Left renal pelvis (tissue), 4 donors: ENCODE data around the gene SELENOO. TPM values are rescaled to one million over a fixed set of nuclear protein-coding genes. Genes with fewer than 3 reads are reported as not detected.
"Not testable (repeated sequence)": the region's sequence is repeated elsewhere in the genome, so short reads cannot be mapped to it uniquely, and the experiment has no call there.

Experiments used
- DNase-seq, 4 donors: peaks; one replicate each; pipeline ENCODE4 v3.0.0-alpha.2; 2013; ENCODE audit warnings: low read depth in 4 of 4, low spot score in 3 of 4
- polyA plus RNA-seq, 4 donors: library from polyadenylated mRNA; unstranded; fragments of 120-200 nt; gene quantifications; one replicate each; pipeline ENCODE4 v1.2.1, GENCODE V29; 2013; ENCODE audit not compliant: insufficient read length in 4 of 4

The SELENOO gene
- polyA plus RNA-seq, 4 donors = 12.5 to 33.0 (median 16.3) TPM

DNA sequence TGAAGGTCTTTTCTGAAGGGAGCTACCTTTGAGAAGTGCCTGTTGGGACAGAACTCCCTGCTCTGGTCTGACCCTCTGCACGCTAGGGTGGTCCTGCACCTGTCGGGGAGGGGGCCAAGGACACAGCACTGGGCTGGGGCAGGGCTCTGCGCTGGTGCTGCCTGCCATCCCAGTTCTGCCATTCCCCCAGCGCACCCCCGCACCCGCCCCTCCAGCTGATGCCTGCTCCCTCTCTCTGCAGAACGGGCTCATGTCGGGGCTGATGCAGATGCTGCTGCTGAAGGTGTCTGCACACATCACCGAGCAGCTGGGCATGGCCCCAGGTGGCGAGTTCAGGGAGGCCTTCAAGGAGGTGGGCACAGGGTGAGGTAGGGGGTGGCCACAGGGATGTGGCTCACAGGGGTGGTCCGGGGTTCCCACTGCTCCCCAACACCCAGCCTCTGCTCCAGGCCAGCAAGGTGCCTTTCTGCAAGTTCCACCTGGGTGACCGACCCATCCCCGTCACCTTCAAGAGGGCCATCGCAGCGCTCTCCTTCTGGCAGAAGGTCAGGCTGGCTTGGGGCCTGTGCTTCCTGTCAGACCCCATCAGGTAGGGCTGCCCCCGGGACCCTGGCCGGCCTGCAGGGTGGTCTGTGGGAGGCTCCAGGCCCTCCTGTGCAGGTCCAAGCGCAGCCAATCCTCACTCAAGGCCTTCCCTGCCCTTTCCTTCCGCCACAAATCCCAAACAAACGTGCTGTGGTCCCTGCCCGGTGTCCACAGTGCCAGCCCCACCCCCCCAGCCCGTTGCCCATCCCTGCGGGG is 3.6 kb upstream of the SELENOO start:
- DNase-seq = no peak

DNA sequence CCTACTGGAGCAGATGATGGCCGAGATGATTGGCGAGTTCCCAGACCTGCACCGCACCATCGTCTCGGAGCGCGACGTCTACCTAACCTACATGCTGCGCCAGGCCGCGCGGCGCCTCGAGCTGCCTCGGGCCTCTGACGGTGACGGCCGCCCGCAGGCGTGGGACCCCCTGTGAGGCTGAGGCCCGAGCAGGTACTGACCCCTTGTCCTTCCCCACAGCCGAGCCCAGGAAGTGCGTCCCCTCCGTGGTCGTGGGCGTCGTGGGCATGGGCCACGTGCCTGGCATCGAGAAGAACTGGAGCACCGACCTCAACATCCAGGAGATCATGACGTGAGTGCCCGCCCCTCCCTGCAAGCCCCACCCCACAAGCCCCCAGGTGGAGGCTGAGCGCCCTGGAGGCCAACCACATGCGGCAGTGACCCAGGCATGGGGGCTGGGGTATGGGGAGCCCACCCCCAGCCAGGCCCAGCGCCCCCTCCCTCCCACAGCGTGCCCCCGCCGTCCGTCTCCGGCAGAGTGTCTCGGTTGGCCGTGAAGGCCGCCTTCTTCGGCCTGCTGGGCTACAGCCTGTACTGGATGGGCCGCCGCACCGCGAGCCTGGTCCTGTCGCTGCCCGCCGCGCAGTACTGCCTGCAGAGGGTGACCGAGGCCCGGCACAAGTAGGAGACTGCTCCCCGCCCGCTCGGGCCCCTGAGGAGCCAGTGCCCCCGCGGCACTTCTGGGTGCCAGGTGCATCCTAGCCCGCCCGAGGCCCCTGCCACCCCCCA is 2.8 kb upstream of the SELENOO start:
- DNase-seq = no peak

DNA sequence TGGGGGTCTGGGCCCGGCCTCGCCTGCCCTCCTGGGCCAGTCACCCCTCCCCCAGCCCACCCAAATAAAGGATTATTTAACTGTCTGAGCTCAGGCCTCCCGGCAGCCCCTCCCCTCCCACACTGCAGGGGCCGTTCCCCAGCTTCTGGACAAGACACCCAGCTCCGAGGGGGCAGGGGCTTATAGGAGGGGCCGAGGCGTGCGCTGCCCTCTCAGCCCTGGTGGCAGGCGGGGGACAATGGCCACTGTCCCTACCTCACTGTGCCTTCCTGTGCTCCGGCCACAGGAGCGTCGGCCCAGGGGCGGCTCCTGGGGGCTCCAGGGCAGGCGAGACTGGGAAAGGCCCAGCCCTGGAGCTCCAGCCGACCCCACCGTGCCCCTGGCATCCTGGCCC is 2.2 kb upstream of the SELENOO start:
- no peak for DNase-seq

- no peak for DNase-seq
Measured at GRCh38 chr22:50199251-50199721, 1.5 kb upstream of the SELENOO start.

DNA sequence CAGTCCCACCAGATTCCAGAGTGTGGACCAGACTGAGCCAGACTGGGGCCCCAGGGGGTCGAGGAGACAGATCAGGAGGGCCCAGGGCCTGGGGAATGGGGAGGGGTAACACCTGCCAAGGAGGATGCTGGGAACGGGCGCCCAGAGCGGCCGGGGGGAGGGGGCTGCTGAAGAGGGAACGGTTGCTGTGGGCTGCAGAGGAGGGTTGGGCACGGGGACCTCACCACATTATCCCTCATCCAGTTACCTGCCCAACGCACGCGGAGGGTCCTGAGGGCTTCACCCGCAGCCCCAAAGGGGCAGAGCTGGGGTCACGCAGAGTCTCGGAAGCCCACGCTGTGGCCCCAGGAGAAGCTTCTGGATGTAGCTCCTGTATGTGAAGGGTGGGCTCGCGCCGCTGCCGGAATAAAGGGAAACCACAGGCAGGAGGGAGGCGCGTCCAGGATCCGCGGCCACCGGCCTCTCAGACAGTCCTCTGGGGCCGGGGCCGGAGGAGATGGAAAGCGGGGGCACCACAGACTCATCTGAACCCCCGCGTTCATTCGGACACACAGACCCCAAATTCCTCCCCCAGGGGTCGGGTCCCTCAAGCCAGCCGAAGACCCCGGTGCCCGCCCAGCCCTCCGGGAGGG is 866 bp upstream of the SELENOO start:
- DNase-seq = no peak

DNA sequence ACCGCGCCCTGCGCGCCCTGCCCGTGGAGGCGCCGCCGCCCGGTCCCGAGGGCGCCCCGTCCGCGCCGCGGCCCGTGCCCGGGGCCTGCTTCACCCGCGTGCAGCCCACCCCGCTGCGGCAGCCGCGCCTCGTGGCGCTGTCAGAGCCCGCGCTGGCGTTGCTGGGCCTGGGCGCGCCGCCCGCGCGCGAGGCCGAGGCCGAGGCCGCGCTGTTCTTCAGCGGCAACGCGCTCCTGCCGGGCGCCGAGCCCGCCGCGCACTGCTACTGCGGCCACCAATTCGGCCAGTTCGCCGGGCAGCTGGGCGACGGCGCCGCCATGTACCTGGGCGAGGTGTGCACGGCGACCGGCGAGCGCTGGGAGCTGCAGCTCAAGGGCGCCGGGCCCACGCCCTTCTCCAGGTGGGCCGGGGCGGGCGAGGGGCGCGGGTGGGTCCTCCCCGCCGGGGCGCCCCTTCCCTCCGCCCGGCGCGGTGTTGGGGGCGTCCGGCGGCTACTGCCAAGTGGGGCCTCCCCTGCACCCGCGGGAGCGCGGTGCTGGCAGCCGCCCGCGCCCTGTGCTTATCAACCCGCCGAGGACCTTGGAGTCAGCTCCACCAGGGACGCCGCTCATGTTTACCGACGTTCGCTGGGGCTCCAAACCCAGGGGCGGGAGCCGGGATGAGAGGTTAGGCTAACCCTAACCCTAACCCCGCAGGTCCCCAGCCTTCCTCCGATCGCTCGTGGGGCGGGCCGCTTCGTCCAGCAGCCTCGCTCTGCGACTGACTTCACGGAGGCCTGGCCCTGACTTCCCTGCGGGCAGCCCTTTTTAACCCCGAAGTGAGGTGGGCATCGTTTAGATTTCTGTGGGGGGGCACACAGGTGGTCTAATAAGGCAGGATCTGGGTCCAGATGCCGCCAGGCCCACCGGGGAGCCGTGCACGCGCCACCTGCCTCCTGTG is 649 bp downstream of the SELENOO start:
- DNase-seq = no peak

DNA sequence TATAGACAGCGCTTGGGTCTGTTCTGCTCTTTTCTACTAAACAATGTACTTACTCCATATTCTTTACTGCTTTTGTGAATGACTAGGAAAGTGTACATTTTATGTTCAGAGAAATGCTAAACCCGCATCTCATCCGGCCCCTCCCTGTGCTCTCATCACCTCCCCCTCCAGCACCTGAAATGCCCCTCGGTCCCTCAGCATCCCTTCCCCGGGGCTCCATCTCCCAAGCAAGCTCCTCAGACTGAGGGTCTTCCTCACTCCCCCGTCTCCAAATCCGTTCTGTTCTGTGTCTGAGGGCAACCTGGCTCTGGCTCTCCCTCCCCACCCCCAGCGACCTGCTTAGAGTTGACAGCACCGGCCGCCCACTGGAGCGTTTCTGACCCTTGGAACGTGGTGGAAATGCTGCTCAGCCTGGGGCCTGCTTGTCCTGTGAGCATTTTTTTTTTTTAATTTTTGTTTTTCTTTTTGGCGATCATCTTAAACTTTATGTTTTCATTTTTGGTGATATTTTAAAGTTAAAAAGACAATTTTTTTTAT is 1.4 kb downstream of the SELENOO start:
- DNase-seq = no peak

DNA sequence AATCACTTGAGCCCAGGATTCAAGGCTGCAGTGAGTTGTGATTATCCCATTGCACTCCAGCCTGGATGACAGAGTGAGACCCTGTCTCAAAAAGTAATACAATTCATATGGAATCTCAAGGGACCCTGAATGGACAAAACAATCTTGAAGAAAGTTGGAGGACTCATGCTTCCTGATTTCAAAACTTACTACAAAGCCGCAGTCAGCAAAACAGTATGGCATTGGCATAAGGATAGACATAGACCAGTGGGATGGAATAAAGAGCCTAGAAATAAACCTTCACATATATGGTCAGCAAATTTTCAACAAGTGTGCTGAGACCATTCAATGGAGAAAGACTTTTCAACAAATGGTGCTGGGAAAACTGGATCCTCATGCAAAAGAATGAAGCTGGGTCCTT is 2.5 kb downstream of the SELENOO start:
- DNase-seq = no peak

DNA sequence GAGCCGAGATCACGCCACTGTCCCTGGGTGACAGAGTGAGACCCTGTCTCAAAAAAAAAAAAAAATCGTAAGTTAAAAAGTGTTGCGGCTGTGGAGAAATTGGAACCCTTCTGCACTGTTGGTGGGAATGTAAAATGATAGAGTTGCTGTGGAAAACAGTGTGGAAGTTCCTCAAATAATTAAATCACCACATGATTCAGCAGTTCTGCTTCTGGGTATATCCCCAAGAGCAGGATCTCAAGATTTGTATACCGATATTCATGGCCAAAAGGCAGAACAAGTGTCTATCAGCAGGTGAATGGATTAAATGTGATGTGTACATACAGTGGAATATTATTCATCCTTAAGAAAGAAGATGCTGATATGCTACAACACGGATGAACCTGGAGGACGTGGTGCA is 3.8 kb downstream of the SELENOO start:
- DNase-seq = no peak

GRCh38 chr22:50204998-50205397 is 4.2 kb downstream of the SELENOO start:
- not testable (repeated sequence) for DNase-seq

GRCh38 chr22:50205781-50206569 is 5.2 kb downstream of the SELENOO start:
- DNase-seq = no peak

DNA sequence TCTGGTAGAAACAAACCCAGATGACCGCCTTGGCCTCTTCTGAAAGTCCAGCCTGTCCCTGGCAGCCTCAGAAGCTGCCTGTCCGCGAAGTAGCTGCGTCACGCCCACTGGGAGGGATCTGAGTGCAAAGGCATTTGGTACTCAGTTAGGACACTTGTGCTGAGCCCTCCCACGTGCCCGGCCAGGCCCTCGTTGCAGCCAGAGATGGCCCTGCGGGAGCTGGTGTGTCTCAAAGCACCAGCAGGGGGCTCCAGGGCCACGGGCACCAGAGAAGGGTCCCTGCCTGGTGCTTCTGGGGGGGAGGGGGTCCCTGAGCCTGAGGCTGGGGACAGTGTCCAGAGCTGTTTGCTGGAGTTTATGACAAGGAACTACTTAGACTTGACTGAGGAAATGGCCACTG is 5.8 kb downstream of the SELENOO start:
- no peak for DNase-seq

DNA sequence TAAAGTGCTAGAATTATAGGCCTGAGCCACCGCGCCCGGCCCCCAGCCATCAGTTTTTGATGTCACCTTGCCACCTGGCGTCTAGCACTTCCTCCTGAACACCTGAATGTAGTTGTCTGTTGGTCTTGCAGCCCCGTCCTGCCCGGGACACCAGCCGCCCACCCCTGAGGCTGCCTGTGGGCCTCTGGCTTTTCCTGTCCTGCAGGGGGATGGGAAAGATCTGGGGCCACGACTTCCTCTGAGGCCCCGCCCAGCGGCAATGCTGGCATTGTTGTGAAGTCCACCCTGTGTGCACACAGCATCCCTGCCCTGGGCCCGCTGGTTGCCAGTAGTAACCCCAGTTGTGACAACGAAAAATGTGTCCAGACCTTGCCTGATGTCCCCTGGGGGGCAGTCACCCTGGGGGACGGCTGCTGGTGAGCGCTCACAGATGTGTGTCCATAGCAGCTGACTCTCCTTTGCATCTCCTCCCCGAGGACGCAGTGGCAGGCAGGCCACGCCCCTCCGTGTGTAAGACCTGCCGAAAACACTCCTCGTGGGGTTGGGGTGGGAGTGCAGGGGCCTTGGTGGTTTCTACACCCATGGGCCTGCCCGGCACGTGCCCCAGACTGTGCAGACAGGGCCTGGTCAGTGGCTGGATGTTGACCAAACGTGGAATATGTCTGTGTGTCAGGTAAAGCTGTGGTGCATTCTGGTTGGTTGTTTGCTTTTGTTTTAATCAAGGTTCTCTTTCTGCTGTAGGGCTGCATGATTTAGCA is 6.8 kb downstream of the SELENOO start:
- no peak for DNase-seq

- no peak for DNase-seq
Measured at GRCh38 chr22:50208430-50208938, 7.7 kb downstream of the SELENOO start.

GRCh38 chr22:50208939-50209892 is 8.4 kb downstream of the SELENOO start:
- no peak for DNase-seq

- DNase-seq = no peak
Measured at GRCh38 chr22:50209893-50210292, 9.1 kb downstream of the SELENOO start.
